Kidney (tissue), 14 donors: ENCODE measurements around the gene TMEM184A. TPM values are rescaled to one million over a fixed set of nuclear protein-coding genes. Genes with fewer than 3 reads are reported as not detected.
A peak's percentile ranks its signal among the peaks of the same experiment; 100 is the strongest.

Source experiments
- DNase-seq, 5 donors: peaks; one replicate each; pipeline ENCODE4 v3.0.0-alpha.2; 2013 to 2020
- FAIRE-seq: peaks from 2 replicates; lab custom pipeline; 2012; peaks lifted over from hg19 to GRCh38; lab: Jason Lieb, UNC
- H3K27ac ChIP-seq, 2 donors: one replicate each; pipeline ENCODE4 v1.7.0; 2013; ENCODE audit warnings: low read depth in 2 of 2, low read length in 2 of 2, inconsistent platforms in 1 of 2
- H3K27me3 ChIP-seq: one replicate; pipeline ENCODE4 v1.7.1; 2013; ENCODE audit warnings: low read length, inconsistent platforms; ENCODE audit not compliant: control insufficient read depth, insufficient read depth
- H3K36me3 ChIP-seq, 3 donors: one replicate each; pipeline versions ENCODE4 v1.7.0 to v1.7.1; 2013; ENCODE audit warnings: low read length in 3 of 3, control low read depth in 1 of 3, inconsistent platforms in 1 of 3; ENCODE audit not compliant: insufficient read depth in 3 of 3, control insufficient read depth in 2 of 3
- H3K4me1 ChIP-seq, 3 donors: one replicate each; pipeline versions ENCODE4 v1.7.0 to v1.7.1; 2013; ENCODE audit warnings: low read length in 3 of 3, inconsistent platforms in 1 of 3, low read depth in 1 of 3; ENCODE audit not compliant: control insufficient read depth in 2 of 3, insufficient read depth in 2 of 3
- H3K4me3 ChIP-seq, 3 donors: one replicate each; pipeline versions ENCODE4 v1.7.0 to v1.8.1; 2013; ENCODE audit warnings: low read length in 3 of 3, control low read depth in 1 of 3, inconsistent platforms in 1 of 3
- H3K9ac ChIP-seq, 3 donors: one replicate each; pipeline versions ENCODE4 v1.7.0 to v1.7.1; 2013; ENCODE audit warnings: low read length in 3 of 3, control low read depth in 1 of 3, inconsistent platforms in 1 of 3
- H3K9me3 ChIP-seq, 3 donors: one replicate each; pipeline versions ENCODE4 v1.7.0 to v1.7.1; 2013; ENCODE audit warnings: low read length in 3 of 3, control low read depth in 1 of 3, inconsistent platforms in 1 of 3; ENCODE audit not compliant: control insufficient read depth in 2 of 3, insufficient read depth in 1 of 3
- intact Hi-C: fragments of 100-400 bp; cut with DNase I; formaldehyde crosslinking; loops from one replicate; pipeline ENCODE4 v1.11.1; 2022
- polyA plus RNA-seq: library from polyadenylated mRNA; stranded (reverse); fragments of 350-450 nt; fragmentation: Illumina TruSeq; extraction: RNeasy Lipid Tissue Mini Kit (QIAGEN cat#74804); gene quantifications from one replicate; pipeline ENCODE4 v1.2.3, GENCODE V29; 2014; ENCODE audit warnings: low read depth, low replicate concordance; ENCODE audit not compliant: insufficient read depth
- total RNA-seq: library from RNA; stranded (reverse); fragmentation: NEBNext Ultra II Directional; extraction: Animal tissue kit (Norgen Biotek cat#: 25700); gene quantifications from one replicate; pipeline ENCODE4 v1.2.1, GENCODE V29; 2021
- TF ChIP-seq, protein P1 (sequence below): IDR thresholded peaks from 3 replicates; pipeline ENCODE4 v1.5.1; 2012; ENCODE audit warnings: mild to moderate bottlenecking, moderate library complexity, borderline replicate concordance; ENCODE audit not compliant: insufficient read depth; ENCODE audit errors: extremely low read depth
- donor health status: control.
- donor health status: control.
- donor health status: control.
- donor health status: control.
- donor health status: control.
- donor health status: DM: yes; HTN: yes; CAD: no.
- donor health status: Normal renal cell carcinoma (clear cell type).

The TMEM184A gene
- total and polyA plus RNA-seq, 2 donors from 2014 or later, result 6.8 to 11.0 TPM

DNA sequence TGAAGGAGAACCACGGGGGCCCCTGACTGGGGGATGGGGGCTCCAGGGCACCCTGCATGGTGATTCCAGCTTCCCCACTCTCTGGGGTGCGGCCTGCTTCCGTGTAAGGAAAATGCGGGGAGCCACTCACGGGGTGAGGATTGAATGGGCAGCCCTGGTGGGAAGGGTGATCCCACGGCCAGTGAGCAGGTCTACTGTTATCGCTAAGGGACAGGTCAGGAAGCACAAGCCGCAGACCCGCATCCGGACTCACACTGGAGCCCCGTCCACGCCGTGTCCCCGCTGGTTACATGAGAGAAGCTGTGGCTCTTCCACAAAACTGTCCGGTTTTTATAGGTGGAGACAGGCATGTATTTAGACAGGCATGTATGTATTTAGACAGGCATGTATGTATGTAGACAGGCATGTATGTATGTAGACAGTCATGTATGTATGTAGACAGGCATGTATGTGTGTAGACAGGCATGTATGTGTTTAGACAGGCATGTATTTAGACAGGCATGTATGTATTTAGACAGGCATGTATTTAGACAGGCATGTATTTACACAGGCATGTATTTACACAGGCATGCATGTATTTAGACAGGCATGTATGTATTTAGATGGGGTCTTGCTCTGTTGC lies 8.1 kb upstream of the TMEM184A start:
- H3K9me3 ChIP-seq, result no peaks in the 10 kb centered on the region
- no peaks in the 10 kb centered on the region for H3K27me3 ChIP-seq
- H3K36me3 ChIP-seq, result no peaks in the 10 kb centered on the region
- H3K9ac ChIP-seq, result no peak overlapping the region
- no peak overlapping the region for H3K4me3 ChIP-seq
- intact Hi-C loops, result no loop called here
- TF ChIP-seq, protein P1, sequence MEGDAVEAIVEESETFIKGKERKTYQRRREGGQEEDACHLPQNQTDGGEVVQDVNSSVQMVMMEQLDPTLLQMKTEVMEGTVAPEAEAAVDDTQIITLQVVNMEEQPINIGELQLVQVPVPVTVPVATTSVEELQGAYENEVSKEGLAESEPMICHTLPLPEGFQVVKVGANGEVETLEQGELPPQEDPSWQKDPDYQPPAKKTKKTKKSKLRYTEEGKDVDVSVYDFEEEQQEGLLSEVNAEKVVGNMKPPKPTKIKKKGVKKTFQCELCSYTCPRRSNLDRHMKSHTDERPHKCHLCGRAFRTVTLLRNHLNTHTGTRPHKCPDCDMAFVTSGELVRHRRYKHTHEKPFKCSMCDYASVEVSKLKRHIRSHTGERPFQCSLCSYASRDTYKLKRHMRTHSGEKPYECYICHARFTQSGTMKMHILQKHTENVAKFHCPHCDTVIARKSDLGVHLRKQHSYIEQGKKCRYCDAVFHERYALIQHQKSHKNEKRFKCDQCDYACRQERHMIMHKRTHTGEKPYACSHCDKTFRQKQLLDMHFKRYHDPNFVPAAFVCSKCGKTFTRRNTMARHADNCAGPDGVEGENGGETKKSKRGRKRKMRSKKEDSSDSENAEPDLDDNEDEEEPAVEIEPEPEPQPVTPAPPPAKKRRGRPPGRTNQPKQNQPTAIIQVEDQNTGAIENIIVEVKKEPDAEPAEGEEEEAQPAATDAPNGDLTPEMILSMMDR, result no peak
- peaks cover 0 to 14% (median 10%) of the 10 kb centered on the region in 3 donors for H3K4me1 ChIP-seq
- H3K27ac ChIP-seq, result no peak overlapping the region
- DNase-seq (peak in 1 of 5 donors; percentile 64), FAIRE-seq (no peak)

DNA sequence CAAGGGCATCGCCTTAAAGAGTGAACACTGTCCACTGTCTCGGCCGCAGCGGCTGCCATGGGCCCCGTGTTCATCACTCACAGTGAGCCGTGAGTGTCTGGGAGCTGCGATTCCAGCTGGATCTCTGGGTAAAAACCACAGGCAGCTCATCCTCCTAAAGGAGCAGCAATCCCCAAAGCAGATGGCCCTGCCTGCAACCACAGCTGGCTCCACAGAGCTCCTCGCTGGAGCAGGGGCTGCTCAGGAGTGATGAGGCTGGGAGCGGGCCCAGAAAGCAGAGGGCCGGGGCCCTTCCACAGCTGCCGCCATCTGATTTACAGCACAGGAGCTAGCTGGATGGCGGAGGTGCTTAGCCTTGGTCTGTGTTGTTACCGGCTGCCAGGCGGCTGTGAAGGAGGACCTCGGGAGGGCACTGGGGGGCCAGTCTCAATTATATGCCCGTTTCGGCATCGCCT lies 6.6 kb upstream of the TMEM184A start:
- no peaks in the 10 kb centered on the region for H3K27me3 ChIP-seq
- no peaks in the 10 kb centered on the region for H3K36me3 ChIP-seq
- FAIRE-seq, result no peak
- no peaks in the 10 kb centered on the region for H3K9me3 ChIP-seq
- TF ChIP-seq, protein P1, result no peak
- no peak overlapping the region for H3K9ac ChIP-seq
- peak in 1 of 5 donors; percentile 53 for DNase-seq
- H3K4me1 ChIP-seq, result peaks cover 0 to 10% (median 9%) of the 10 kb centered on the region in 3 donors
- H3K4me3 ChIP-seq, result no peak overlapping the region
- intact Hi-C loops, result no loop called here
- H3K27ac ChIP-seq, result no peak overlapping the region

DNA sequence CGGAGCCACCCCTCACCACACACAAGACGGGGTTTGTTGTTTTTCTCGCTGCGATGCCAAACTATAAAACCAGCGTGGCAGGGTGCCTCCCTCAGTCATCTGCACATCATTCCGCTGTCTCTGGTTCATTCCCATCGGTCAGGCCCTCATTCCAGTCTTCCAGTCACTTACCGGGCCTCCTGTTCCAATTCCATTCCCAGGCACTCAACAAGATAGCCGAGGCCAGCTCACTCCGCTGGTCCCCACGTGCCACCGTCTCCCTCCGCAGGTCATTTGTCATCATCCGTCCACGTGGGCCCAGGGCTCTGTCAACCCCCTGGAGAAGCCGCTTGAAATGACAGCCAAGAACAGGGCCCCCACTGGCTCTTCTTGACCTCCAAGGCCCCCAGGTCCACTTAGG lies 6.1 kb upstream of the TMEM184A start:
- intact Hi-C loops, result no loop called here

More for the DNA sequence above, 6.1 kb upstream of the TMEM184A start:
- DNase-seq (peak in 1 of 5 donors; percentile 62), FAIRE-seq (no peak)
- no peak overlapping the region for H3K27ac ChIP-seq
- H3K27me3 ChIP-seq, result no peaks in the 10 kb centered on the region
- H3K4me3 ChIP-seq, result no peak overlapping the region
- H3K9me3 ChIP-seq, result no peaks in the 10 kb centered on the region
- TF ChIP-seq, protein P1, result no peak
- H3K36me3 ChIP-seq, result no peaks in the 10 kb centered on the region
- no peak overlapping the region for H3K9ac ChIP-seq
- H3K4me1 ChIP-seq, result peaks cover 0 to 8% (median 8%) of the 10 kb centered on the region in 3 donors
